HG03432 (cell line): ENCODE measurements around the gene PGM1.

Experiments used
- ATAC-seq: cut with Tn5 transposase; IDR thresholded peaks from one replicate; pipeline ENCODE4 v1.9.1; 2021; ENCODE audit warnings: mild to moderate bottlenecking, moderate library complexity; ENCODE audit not compliant: unreplicated experiment

The PGM1 gene

GRCh38 chr1:63600248-63600647 lies 7.0 kb downstream of the PGM1 start:
- no peak for ATAC-seq

- no peak for ATAC-seq
These were observed 7.8 kb downstream of the PGM1 start for GRCh38 chr1:63601061-63601460.

GRCh38 chr1:63601463-63601862 lies 8.3 kb downstream of the PGM1 start:
- ATAC-seq = no peak

- no peak for ATAC-seq
These were observed 8.7 kb downstream of the PGM1 start for GRCh38 chr1:63601912-63602311.

- ATAC-seq = no peak
These were observed 9.4 kb downstream of the PGM1 start for GRCh38 chr1:63602629-63603028.

- no peak for ATAC-seq
These were observed 10.6 kb downstream of the PGM1 start for GRCh38 chr1:63603810-63604209.

- ATAC-seq = no peak
These were observed 14.1 kb downstream of the PGM1 start for GRCh38 chr1:63607322-63607721.

GRCh38 chr1:63611231-63611630 lies 18.0 kb downstream of the PGM1 start:
- no peak for ATAC-seq

- ATAC-seq = no peak
These were observed 19.4 kb downstream of the PGM1 start for GRCh38 chr1:63612564-63612963.

GRCh38 chr1:63612971-63613370 lies 19.8 kb downstream of the PGM1 start:
- ATAC-seq = no peak

- ATAC-seq = peak; percentile 69
These were observed 22.7 kb downstream of the PGM1 start for GRCh38 chr1:63615768-63616420.

- no peak for ATAC-seq
These were observed 24.2 kb downstream of the PGM1 start for GRCh38 chr1:63617450-63617849.

GRCh38 chr1:63618011-63618410 lies 24.8 kb downstream of the PGM1 start:
- no peak for ATAC-seq

- ATAC-seq = no peak
These were observed 26.3 kb downstream of the PGM1 start for GRCh38 chr1:63619558-63619957.

- no peak for ATAC-seq
These were observed 27.5 kb downstream of the PGM1 start for GRCh38 chr1:63620671-63621070.

GRCh38 chr1:63621075-63621474 lies 27.9 kb downstream of the PGM1 start:
- no peak for ATAC-seq

GRCh38 chr1:63621698-63622097 lies 28.5 kb downstream of the PGM1 start:
- ATAC-seq = no peak

GRCh38 chr1:63622849-63623566 lies 29.8 kb downstream of the PGM1 start:
- ATAC-seq = no peak

GRCh38 chr1:63623952-63624351 lies 30.7 kb downstream of the PGM1 start:
- ATAC-seq = no peak

GRCh38 chr1:63624911-63625310 lies 31.7 kb downstream of the PGM1 start:
- ATAC-seq = no peak

GRCh38 chr1:63626222-63626621 lies 33.0 kb downstream of the PGM1 start:
- ATAC-seq = no peak

- ATAC-seq = no peak
These were observed 35.4 kb downstream of the PGM1 start for GRCh38 chr1:63628607-63629006.

- ATAC-seq = no peak
These were observed 37.0 kb downstream of the PGM1 start for GRCh38 chr1:63630238-63630637.
